OCI-LY7 (cell line): ENCODE results near the gene DIAPH3. TPM values are rescaled to one million over a fixed set of nuclear protein-coding genes. Genes with fewer than 3 reads are reported as not detected.

ENCODE experiments used
- Bru-seq: library from RNA; stranded (reverse); fragments of 400-500 nt; gene quantifications from one replicate; lab custom pipeline; 2021; lab: Mats Ljungman, UMichigan
- BruChase-seq, 2 experiments: library from RNA; stranded (reverse); fragments of 400-500 nt; gene quantifications; one replicate each; lab custom pipeline; 2021; lab: Mats Ljungman, UMichigan
- BruUV-seq: library from RNA; stranded (reverse); fragments of 400-500 nt; replicated peaks from 2 replicates; lab custom pipeline; 2021; lab: Mats Ljungman, UMichigan
- CTCF ChIA-PET: fragments of 300-600 bp; sonication (Branson Sonifier 250); formaldehyde crosslinking; loops from one replicate; lab custom pipeline; 2022; ENCODE audit warnings: antibody characterized with exemption; ENCODE audit not compliant: unreplicated experiment; lab: Charles Lee
- POLR2A ChIA-PET: fragments of 300-600 bp; sonication (Branson Sonifier 250); formaldehyde crosslinking; loops from one replicate; lab custom pipeline; 2022; ENCODE audit warnings: antibody characterized with exemption; lab: Charles Lee
- DNase-seq: peaks from one replicate; pipeline ENCODE4 v3.0.0-alpha.2; 2015; ENCODE audit warnings: low spot score
- H2AFZ ChIP-seq: fragments of 200-600 bp; sonication (generic), shearing (Covaris generic); 2 replicates; pipeline ENCODE4 v1.6.1; 2014; ENCODE audit warnings: mild to moderate bottlenecking, antibody characterized with exemption, low read length, moderate library complexity
- H3K27ac ChIP-seq: fragments of 200-600 bp; sonication (generic); 2 replicates; pipeline ENCODE4 v1.5.1; 2014; ENCODE audit warnings: mixed run types, low read depth, mild to moderate bottlenecking, moderate library complexity, low read length, inconsistent platforms; ENCODE audit not compliant: poor library complexity, severe bottlenecking
- H3K36me3 ChIP-seq: fragments of 200-600 bp; sonication (generic); 2 replicates; pipeline ENCODE4 v1.6.1; 2014; ENCODE audit warnings: mild to moderate bottlenecking, antibody characterized with exemption, low read length, moderate library complexity, mixed read lengths; ENCODE audit not compliant: insufficient read depth
- H3K4me1 ChIP-seq: fragments of 200-600 bp; sonication (generic); 2 replicates; pipeline ENCODE4 v1.5.1; 2014; ENCODE audit warnings: mild to moderate bottlenecking, low read length; ENCODE audit not compliant: insufficient read depth, poor library complexity, severe bottlenecking
- H3K4me2 ChIP-seq: fragments of 200-600 bp; sonication (generic); 2 replicates; pipeline ENCODE4 v1.6.1; 2014; ENCODE audit warnings: mild to moderate bottlenecking, low read length
- H3K4me3 ChIP-seq: fragments of 200-600 bp; sonication (generic); 2 replicates; pipeline ENCODE4 v1.5.1; 2014; ENCODE audit warnings: mild to moderate bottlenecking, low read depth, low read length; ENCODE audit not compliant: poor library complexity, severe bottlenecking
- H3K79me2 ChIP-seq: fragments of 200-600 bp; sonication (generic); 2 replicates; pipeline ENCODE4 v1.6.1; 2016; ENCODE audit warnings: low read depth, mild to moderate bottlenecking, low read length, moderate library complexity, mixed read lengths; ENCODE audit not compliant: insufficient read depth
- H3K9me2 ChIP-seq: fragments of 200-600 bp; sonication (generic); 2 replicates; pipeline ENCODE4 v1.6.1; 2016; ENCODE audit warnings: mild to moderate bottlenecking, low read length, mixed read lengths; ENCODE audit not compliant: insufficient read depth
- H3K9me3 ChIP-seq: fragments of 200-600 bp; sonication (generic); 2 replicates; pipeline ENCODE4 v1.6.1; 2014; ENCODE audit warnings: mild to moderate bottlenecking, mixed run types, low read length, mixed read lengths
- H4K20me1 ChIP-seq: fragments of 200-600 bp; sonication (generic); 2 replicates; pipeline ENCODE4 v1.6.1; 2014; ENCODE audit warnings: mild to moderate bottlenecking, antibody characterized with exemption, low read length, moderate library complexity, mixed read lengths; ENCODE audit not compliant: insufficient read depth
- CTCF ChIP-seq: fragments of 200-600 bp; sonication (generic); conservative IDR thresholded peaks from 2 replicates; pipeline ENCODE4 v1.5.1; 2014; ENCODE audit warnings: mild to moderate bottlenecking, antibody characterized with exemption, low read length, moderate library complexity, mixed read lengths
- EZH2phosphoT487 ChIP-seq: fragments of 200-600 bp; sonication (generic); IDR thresholded peaks from 2 replicates; pipeline ENCODE4 v1.6.1; 2018; ENCODE audit warnings: low read depth, borderline replicate concordance, mild to moderate bottlenecking, mixed run types, antibody characterized with exemption, low read length, moderate library complexity, mixed read lengths
- intact Hi-C: fragments of 100-400 bp; cut with micrococcal nuclease; formaldehyde crosslinking; loops from one replicate; pipeline ENCODE4 v1.10.0; 2022; ENCODE audit not compliant: unreplicated experiment
- long read RNA-seq: library from polyadenylated mRNA; stranded (forward); transcript quantifications from one replicate; pipeline ENCODE4 v2.0.0, GENCODE V29; 2022
- total RNA-seq, 2 experiments: library from RNA; depleted of rRNA in 1 of 2; stranded (reverse); fragments of >200 nt in 1 of 2; shearing (Covaris generic) in 1 of 2; gene quantifications; 2 replicates each; pipeline ENCODE4 v1.2.3, GENCODE V29; 2014 to 2022

DIAPH3 gene
- total RNA-seq (2014; rRNA removed; shearing (Covaris generic)): 28.3 and 33.5 TPM in 2 replicates
- 37.2 and 40.0 TPM in 2 replicates for total RNA-seq (2022)
- percentile 85 among the genes with signal in this experiment for Bru-seq, nascent RNA
- percentile 65 among the genes with signal in this experiment for BruChase-seq, experiment 1, labeled RNA remaining after a 6-hour chase
- BruChase-seq, experiment 2, labeled RNA remaining after a 2-hour chase: percentile 69 among the genes with signal in this experiment
- long read RNA-seq, full-length matches to known transcripts: 50 of 83 reads
- long read RNA-seq, partial matches to known transcripts: 10 of 83 reads
- long read RNA-seq, other reads (novel, unspliced or antisense): 23 of 83 reads

- peaks cover 35% of the 10 kb centered on the region for H3K36me3 ChIP-seq
- H4K20me1 ChIP-seq: no peaks in the 10 kb centered on the region
- ChIA-PET POLR2A (interaction anchor here (0.6 to 1.3 kb wide), 4 partner anchors 234 to 326 kb away, joined by 3 to 4 read pairs (median 4); no protein-coding TSS in a partner anchor), CTCF (no interaction called here)
- H3K4me2 ChIP-seq: peak within 1 kb of the TSS; percentile 82
- H3K27ac ChIP-seq: peak within 1 kb of the TSS; percentile 79
- H3K9me3 ChIP-seq: peaks cover 11% of the 10 kb centered on the region
- peak within 1 kb of the TSS; percentile 83 for H3K4me3 ChIP-seq
- intact Hi-C loops: loop anchor here (1.0 kb wide), 1 partner anchor 234 kb away; the partner anchor contains the start of gene TDRD3
- H2AFZ ChIP-seq: peak within 1 kb of the TSS; percentile 75
- H3K79me2 ChIP-seq: peaks cover 56% of the 10 kb centered on the region
- peaks cover 16% of the 10 kb centered on the region for H3K4me1 ChIP-seq
- BruUV-seq: no TSS peak
- peak; percentile 96 for DNase-seq
- H3K9me2 ChIP-seq: no peaks in the 10 kb centered on the region
- no peak for TF ChIP-seq EZH2phosphoT487
- TF ChIP-seq CTCF: no peak
These were observed at the start of gene DIAPH3 for GRCh38 chr13:60163478-60164233. Gene DIAPH3, minus strand, starts transcription at chr13:60163928. Its CDS starts 162 bp downstream, at chr13:60163766.

- TF ChIP-seq CTCF (no peak), EZH2phosphoT487 (no peak)
- Histone ChIP-seq H2AFZ (no peak overlapping the region), H3K27ac (no peak overlapping the region), H3K79me2 (no peaks in the 10 kb centered on the region), H3K4me1 (no peaks in the 10 kb centered on the region), H3K36me3 (no peaks in the 10 kb centered on the region), H4K20me1 (no peaks in the 10 kb centered on the region), H3K9me2 (no peaks in the 10 kb centered on the region), H3K9me3 (no peaks in the 10 kb centered on the region), H3K4me3 (no peak overlapping the region), H3K4me2 (no peak overlapping the region)
- DNase-seq: no peak
- CTCF ChIA-PET: no interaction called here
- BruUV-seq: no TSS peak
- intact Hi-C loops: no loop called here
- POLR2A ChIA-PET: interaction anchor here (0.5 kb wide), 1 partner anchor 14 kb away, joined by 7 read pairs; no protein-coding TSS in a partner anchor
These were observed 49.6 kb upstream of the DIAPH3 start for GRCh38 chr13:60213236-60213744.
